Measurements from ENCODE around the gene PPP4R3B. TPM values are rescaled to one million over a fixed set of nuclear protein-coding genes. Genes with fewer than 3 reads are reported as not detected.
A peak's percentile ranks its signal among the peaks of the same experiment; 100 is the strongest.

The PPP4R3B gene
- total and polyA plus RNA-seq, 2 of the 8 experiments (the other 6 are each of a cell fraction or from before 2014, with no cell fraction given) = 8.5 to 39.1 TPM

- TF ChIP-seq GABPA (IDR thresholded peaks at IDR 0.05; ENCODE audit: borderline replicate concordance, insufficient read depth, low read length) (no peak), JUN (IDR thresholded peaks at IDR 0.05; ENCODE audit: low read depth, low read length) (no peak), NANOG (IDR thresholded peaks at IDR 0.05; ENCODE audit: insufficient read depth, low read depth, low read length, poor library complexity, severe bottlenecking) (no peak), CEBPB (IDR thresholded peaks at IDR 0.05; ENCODE audit: low read depth, low read length) (no peak), ZNF274 (IDR thresholded peaks at IDR 0.05; ENCODE audit: borderline replicate concordance, extremely low read depth, low read length) (no peak), SP1 (IDR thresholded peaks at IDR 0.05; ENCODE audit: low read depth, low read length) (peak; percentile 40; the same call in 1 of the 2 replicates), SIX5 (IDR thresholded peaks at IDR 0.05; ENCODE audit: low read depth, low read length) (peak; percentile 32; the same call in 1 of the 2 replicates), ATF2 (IDR thresholded peaks at IDR 0.05; ENCODE audit: low read length) (peak; percentile 90; the same call in 1 of the 2 replicates), CBX8 (IDR thresholded peaks at IDR 0.05; ENCODE audit: borderline replicate concordance, low read depth, low read length) (no peak), JUND (IDR thresholded peaks at IDR 0.05; ENCODE audit: low read length) (peak; percentile 5; the same call in 1 of the 2 replicates), USF2 (IDR thresholded peaks at IDR 0.05; ENCODE audit: low read length) (no peak), SIN3A (conservative IDR thresholded peaks at IDR 0.05 in 1 of 2, IDR thresholded peaks at IDR 0.05 in 1 of 2; ENCODE audit: low read depth in 1 of 2, low read length in 2 of 2) (peak in 1 of 2 experiments; percentile 74; a peak in 2 of 4 replicates), ASH2L (IDR thresholded peaks at IDR 0.05; ENCODE audit: low read length) (peak; percentile 84), POLR2A (IDR thresholded peaks at IDR 0.05; ENCODE audit: control extremely low read depth in 1 of 2, low read depth in 2 of 2, low read length in 2 of 2) (peak; percentile 66 to 88; a peak in 2 of 3 replicates), TCF12 (IDR thresholded peaks at IDR 0.05; ENCODE audit: low read depth, low read length) (no peak), ATF3 (IDR thresholded peaks at IDR 0.05; ENCODE audit: insufficient read depth, low read depth, low read length) (no peak)
These were observed at the start of gene PPP4R3B (continued) for GRCh38 chr2:55617175-55618024.
